MM.1S (cell line): ENCODE data around the gene TAPBP.
A peak's percentile ranks its signal among the peaks of the same experiment; 100 is the strongest.

Experiments used
- DNase-seq: peaks from one replicate; pipeline ENCODE4 v3.0.0-alpha.2; 2015
- H2AFZ ChIP-seq: fragments of 300-600 bp; sonication (generic); 2 replicates; pipeline ENCODE4 v1.6.0; 2016; ENCODE audit warnings: antibody characterized with exemption, low read length
- H3F3A ChIP-seq: fragments of 300-600 bp; sonication (generic); 2 replicates; pipeline ENCODE4 v1.6.1; 2016; ENCODE audit warnings: mild to moderate bottlenecking, antibody characterized with exemption, low read length, moderate library complexity, mixed read lengths; ENCODE audit not compliant: insufficient read depth
- H3K27ac ChIP-seq: fragments of 300-600 bp; sonication (generic); 2 replicates; pipeline ENCODE4 v1.5.1; 2016; ENCODE audit warnings: mild to moderate bottlenecking, low read length
- H3K27me3 ChIP-seq: fragments of 300-600 bp; sonication (generic); replicated peaks from 2 replicates; pipeline ENCODE4 v1.6.0; 2016; ENCODE audit warnings: low read length; ENCODE audit not compliant: insufficient read depth
- H3K36me3 ChIP-seq: fragments of 300-600 bp; sonication (generic); replicated peaks from 2 replicates; pipeline ENCODE4 v1.6.1; 2016; ENCODE audit warnings: mild to moderate bottlenecking, low read length, mixed read lengths; ENCODE audit not compliant: insufficient read depth
- H3K4me1 ChIP-seq: fragments of 300-600 bp; sonication (generic); 2 replicates; pipeline ENCODE4 v1.6.1; 2016; ENCODE audit warnings: low read length, mixed read lengths
- H3K4me2 ChIP-seq: fragments of 300-600 bp; sonication (generic); 2 replicates; pipeline ENCODE4 v1.6.0; 2016; ENCODE audit warnings: low read depth, low read length
- H3K4me3 ChIP-seq: fragments of 300-600 bp; sonication (generic); 2 replicates; pipeline ENCODE4 v1.5.1; 2016; ENCODE audit warnings: low read length, mixed read lengths
- H3K79me2 ChIP-seq: fragments of 300-600 bp; sonication (generic); 2 replicates; pipeline ENCODE4 v1.6.1; 2016; ENCODE audit warnings: mixed run types, low read length, mixed read lengths
- H3K9ac ChIP-seq: fragments of 300-600 bp; sonication (generic); 2 replicates; pipeline ENCODE4 v1.6.1; 2016; ENCODE audit warnings: low read length, mixed read lengths
- H3K9me2 ChIP-seq: fragments of 300-600 bp; sonication (generic); replicated peaks from 2 replicates; pipeline ENCODE4 v1.6.1; 2016; ENCODE audit warnings: mild to moderate bottlenecking, low read length, mixed read lengths; ENCODE audit not compliant: insufficient read depth
- H3K9me3 ChIP-seq: fragments of 300-600 bp; sonication (generic); replicated peaks from 2 replicates; pipeline ENCODE4 v1.6.1; 2016; ENCODE audit warnings: mild to moderate bottlenecking, low read length, mixed read lengths; ENCODE audit not compliant: insufficient read depth
- H4K20me1 ChIP-seq: fragments of 300-600 bp; sonication (generic); 2 replicates; pipeline ENCODE4 v1.6.1; 2016; ENCODE audit warnings: mild to moderate bottlenecking, low read length, moderate library complexity, mixed read lengths; ENCODE audit not compliant: insufficient read depth
- EZH2 ChIP-seq: fragments of 300-600 bp; sonication (generic); optimal IDR thresholded peaks from 2 replicates; pipeline ENCODE3; 2017; ENCODE audit warnings: low read depth, mild to moderate bottlenecking, antibody characterized with exemption, low read length, mixed read lengths
- EZH2phosphoT487 ChIP-seq: fragments of 300-600 bp; sonication (generic); IDR thresholded peaks from 2 replicates; pipeline ENCODE4 v1.6.1; 2018; ENCODE audit warnings: antibody characterized with exemption, low read length
- TF ChIP-seq, protein P1 (sequence below): fragments of 300-600 bp; sonication (generic); IDR thresholded peaks from 2 replicates; pipeline ENCODE4 v1.5.1; 2016; ENCODE audit warnings: antibody characterized with exemption, low read length, mixed read lengths

TAPBP gene

GRCh38 chr6:33319939-33320314 lies 6.0 kb upstream of the TAPBP start:
- Histone ChIP-seq H3K79me2 (peaks cover 63% of the 10 kb centered on the region), H3K4me3 (no peak overlapping the region), H3K27ac (no peak overlapping the region), H2AFZ (no peak overlapping the region), H3F3A (peaks cover 36% of the 10 kb centered on the region), H3K4me1 (peaks cover 42% of the 10 kb centered on the region), H3K9me3 (no peaks in the 10 kb centered on the region), H3K9me2 (no peaks in the 10 kb centered on the region), H3K27me3 (no peaks in the 10 kb centered on the region), H3K9ac (no peak overlapping the region), H3K4me2 (no peak overlapping the region), H4K20me1 (no peaks in the 10 kb centered on the region), H3K36me3 (peaks cover 9% of the 10 kb centered on the region)
- TF ChIP-seq, protein P1, sequence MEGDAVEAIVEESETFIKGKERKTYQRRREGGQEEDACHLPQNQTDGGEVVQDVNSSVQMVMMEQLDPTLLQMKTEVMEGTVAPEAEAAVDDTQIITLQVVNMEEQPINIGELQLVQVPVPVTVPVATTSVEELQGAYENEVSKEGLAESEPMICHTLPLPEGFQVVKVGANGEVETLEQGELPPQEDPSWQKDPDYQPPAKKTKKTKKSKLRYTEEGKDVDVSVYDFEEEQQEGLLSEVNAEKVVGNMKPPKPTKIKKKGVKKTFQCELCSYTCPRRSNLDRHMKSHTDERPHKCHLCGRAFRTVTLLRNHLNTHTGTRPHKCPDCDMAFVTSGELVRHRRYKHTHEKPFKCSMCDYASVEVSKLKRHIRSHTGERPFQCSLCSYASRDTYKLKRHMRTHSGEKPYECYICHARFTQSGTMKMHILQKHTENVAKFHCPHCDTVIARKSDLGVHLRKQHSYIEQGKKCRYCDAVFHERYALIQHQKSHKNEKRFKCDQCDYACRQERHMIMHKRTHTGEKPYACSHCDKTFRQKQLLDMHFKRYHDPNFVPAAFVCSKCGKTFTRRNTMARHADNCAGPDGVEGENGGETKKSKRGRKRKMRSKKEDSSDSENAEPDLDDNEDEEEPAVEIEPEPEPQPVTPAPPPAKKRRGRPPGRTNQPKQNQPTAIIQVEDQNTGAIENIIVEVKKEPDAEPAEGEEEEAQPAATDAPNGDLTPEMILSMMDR: no peak
- TF ChIP-seq EZH2: no peak
- no peak for TF ChIP-seq EZH2phosphoT487
- no peak for DNase-seq

- no peak for TF ChIP-seq EZH2
- TF ChIP-seq, protein P1: no peak
- no peak for TF ChIP-seq EZH2phosphoT487
- peaks cover 75% of the 10 kb centered on the region for H3K79me2 ChIP-seq
- H3K27me3 ChIP-seq: no peaks in the 10 kb centered on the region
- no peaks in the 10 kb centered on the region for H4K20me1 ChIP-seq
- peak overlapping the region; percentile 49; the same call in 1 of the 2 replicates for H3K9ac ChIP-seq
- peak overlapping the region; percentile 64 for H3K4me3 ChIP-seq
- peaks cover 38% of the 10 kb centered on the region for H3F3A ChIP-seq
- no peak for DNase-seq
- peaks cover 9% of the 10 kb centered on the region for H3K36me3 ChIP-seq
- peak overlapping the region; percentile 95 for H3K4me2 ChIP-seq
- peaks cover 46% of the 10 kb centered on the region for H3K4me1 ChIP-seq
- H3K9me3 ChIP-seq: no peaks in the 10 kb centered on the region
- H2AFZ ChIP-seq: 0 out of 2 replicates have a peak overlapping the region, but pooled peaks have one; percentile 40
- no peaks in the 10 kb centered on the region for H3K9me2 ChIP-seq
- peak overlapping the region; percentile 74; the same call in 1 of the 2 replicates for H3K27ac ChIP-seq
Measured at GRCh38 chr6:33318426-33319073, 4.7 kb upstream of the TAPBP start.

DNA sequence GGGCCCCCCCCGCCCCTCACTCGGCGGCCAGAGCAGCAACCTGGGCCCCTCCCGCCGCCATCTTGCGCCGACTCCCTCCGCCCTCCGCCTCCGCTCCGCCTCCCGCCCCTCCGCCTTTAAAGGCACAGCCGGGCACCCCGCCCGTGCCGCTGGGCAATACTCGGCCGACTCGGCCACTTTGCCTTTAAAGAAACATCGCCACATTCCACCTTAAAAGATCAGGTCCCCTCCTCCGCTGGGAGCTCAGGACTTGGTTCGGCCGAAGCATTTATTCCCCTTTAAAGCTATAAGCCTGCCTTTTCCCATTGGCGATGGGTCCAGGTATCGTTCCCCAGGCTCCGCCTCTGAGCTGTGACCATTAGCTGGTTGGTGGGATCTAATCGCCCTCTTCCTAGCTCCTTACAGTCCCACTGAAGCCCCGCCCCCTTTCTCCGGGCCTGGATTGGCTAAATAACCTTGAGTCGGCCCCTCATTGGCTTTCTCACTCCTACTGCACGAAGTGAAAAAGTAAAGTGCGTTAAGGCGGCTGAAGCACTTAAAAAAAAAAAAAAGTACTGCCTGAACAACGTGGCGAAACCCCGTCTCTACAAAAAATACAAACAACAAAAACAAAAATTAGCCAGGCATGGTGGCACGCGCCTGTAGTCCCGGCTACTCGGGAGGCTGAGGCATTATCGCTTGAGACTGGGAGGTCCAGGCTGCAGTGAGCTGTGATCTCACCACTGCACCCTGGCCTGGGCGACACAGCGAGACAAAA lies 4.0 kb upstream of the TAPBP start, which contains the start of gene ZBTB22:
Gene ZBTB22, minus strand, starts transcription at position 76 of the 757 bp plus-strand sequence. CDS start 828 bp downstream, outside the sequence.
- peaks cover 82% of the 10 kb centered on the region for H3K79me2 ChIP-seq

More for the DNA sequence above, 4.0 kb upstream of the TAPBP start, which contains the start of gene ZBTB22:
- no peaks in the 10 kb centered on the region for H3K9me3 ChIP-seq
- H3K27ac ChIP-seq: peak within 1 kb of the TSS; percentile 74
- peak within 1 kb of the TSS; percentile 95 for H3K4me2 ChIP-seq
- peak within 1 kb of the TSS; percentile 64 for H3K4me3 ChIP-seq
- peaks cover 40% of the 10 kb centered on the region for H3F3A ChIP-seq
- H3K4me1 ChIP-seq: peaks cover 46% of the 10 kb centered on the region
- no peaks in the 10 kb centered on the region for H3K27me3 ChIP-seq
- peak within 1 kb of the TSS; percentile 40; the same call in 1 of the 2 replicates for H2AFZ ChIP-seq
- peaks cover 9% of the 10 kb centered on the region for H3K36me3 ChIP-seq
- peak; percentile 96 for DNase-seq
- H3K9ac ChIP-seq: peak within 1 kb of the TSS; percentile 49; the same call in 1 of the 2 replicates
- no peaks in the 10 kb centered on the region for H4K20me1 ChIP-seq
- TF ChIP-seq, protein P1: no peak
- TF ChIP-seq EZH2phosphoT487: no peak
- TF ChIP-seq EZH2: no peak
- no peaks in the 10 kb centered on the region for H3K9me2 ChIP-seq
